Mesodermal cell (in vitro differentiated cells): ENCODE results near the gene VPS8.
"Not testable (repeated sequence)": the region's sequence is repeated elsewhere in the genome, so short reads cannot be mapped to it uniquely, and the experiment has no call there.

Source experiments
- H3K27ac ChIP-seq: 2 replicates; pipeline ENCODE4 v1.7.0; 2013; ENCODE audit warnings: mild to moderate bottlenecking, low read depth, low read length, moderate library complexity; ENCODE audit not compliant: severe bottlenecking
- H3K36me3 ChIP-seq: 2 replicates; pipeline ENCODE4 v1.7.1; 2013; ENCODE audit warnings: mild to moderate bottlenecking, low read length, moderate library complexity; ENCODE audit not compliant: control insufficient read depth, insufficient read depth
- H3K4me1 ChIP-seq: one replicate; pipeline ENCODE4 v1.7.1; 2013; ENCODE audit warnings: mild to moderate bottlenecking, low read length; ENCODE audit not compliant: insufficient read depth, control insufficient read depth, poor library complexity, severe bottlenecking
- H3K4me3 ChIP-seq: 2 replicates; pipeline ENCODE4 v1.7.0; 2013; ENCODE audit warnings: low read length, control low read depth, mild to moderate bottlenecking; ENCODE audit not compliant: insufficient read depth, poor library complexity, severe bottlenecking; ENCODE audit errors: extremely low read depth
- H3K9me3 ChIP-seq: 2 replicates; pipeline ENCODE4 v1.7.1; 2013; ENCODE audit warnings: mild to moderate bottlenecking, low read length, moderate library complexity; ENCODE audit not compliant: control insufficient read depth
- WGBS, 2 experiments: methylation state at CpG; one replicate each; pipeline ENCODE4 v1.1.5; 2013; ENCODE audit warnings: missing lambda C conversion rate in 2 of 2; ENCODE audit not compliant: insufficient coverage in 2 of 2; 5-methylcytosine and 5-hydroxymethylcytosine counted together

The VPS8 gene

DNA sequence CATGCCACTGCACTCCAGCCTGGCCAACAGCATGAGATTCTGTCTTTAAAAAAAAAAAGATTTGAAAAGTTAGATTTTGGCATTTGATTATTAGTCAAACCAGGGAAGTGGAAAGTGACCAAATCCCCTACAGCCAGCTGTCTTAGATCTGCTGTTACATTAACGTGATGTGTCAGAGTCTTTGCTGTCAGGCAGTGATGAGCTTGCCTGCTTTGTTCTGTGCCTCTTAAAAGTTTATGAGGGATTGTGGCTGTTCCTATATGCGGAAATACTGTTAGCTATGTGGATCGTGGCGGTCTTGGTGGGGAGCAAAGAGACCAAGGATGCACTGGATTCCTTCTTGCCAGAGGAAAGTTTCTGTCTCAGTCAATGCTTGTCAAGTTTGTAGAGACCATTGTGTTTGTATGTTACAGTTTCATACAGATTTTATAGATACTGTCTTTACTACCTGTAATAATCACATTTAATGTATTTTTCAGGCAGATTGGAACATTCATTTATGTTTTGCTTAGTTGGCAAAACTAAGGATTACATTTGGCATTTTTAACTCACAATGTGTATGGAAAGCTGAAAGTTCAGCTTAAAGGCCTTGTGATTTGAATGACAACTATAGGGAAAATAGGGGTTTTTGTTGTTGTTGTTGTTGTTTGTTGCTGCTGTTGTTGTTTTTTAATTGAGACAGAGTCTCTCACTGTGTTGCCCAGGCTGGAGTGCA lies 137.4 kb downstream of the VPS8 start:
- H3K27ac ChIP-seq, result no peak overlapping the region
- WGBS, 2 experiments, result 87 to 100% methylated on average over 3 to 4 of the region's 4 CpGs
- H3K9me3 ChIP-seq, result no peaks in the 10 kb centered on the region
- H3K36me3 ChIP-seq, result no peaks in the 10 kb centered on the region
- no peaks in the 10 kb centered on the region for H3K4me1 ChIP-seq
- no peak overlapping the region for H3K4me3 ChIP-seq

DNA sequence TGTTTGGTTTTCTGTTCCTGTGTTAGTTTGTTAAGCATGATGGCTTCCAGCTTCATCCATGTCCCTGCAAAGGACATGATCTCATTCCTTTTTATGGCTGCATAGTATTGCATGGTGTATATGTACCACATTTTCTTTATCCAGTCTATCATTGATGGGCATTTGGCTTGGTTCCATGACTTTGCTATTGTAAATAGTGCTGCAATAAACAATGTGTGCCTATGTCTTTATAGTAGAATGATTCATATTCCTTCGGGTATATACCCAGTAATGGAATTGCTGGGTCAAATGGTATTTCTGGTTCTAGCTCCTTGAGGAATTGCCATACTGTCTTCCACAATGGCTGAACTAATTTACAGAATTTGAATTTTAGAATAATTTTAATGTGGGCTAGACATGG lies 138.8 kb downstream of the VPS8 start:
- not testable (repeated sequence) for H3K4me1 ChIP-seq, H3K27ac ChIP-seq, H3K4me3 ChIP-seq, H3K9me3 ChIP-seq, H3K36me3 ChIP-seq
- 100% methylated on average over 1 of the region's 1 CpG; no CpG with 5 or more reads in 1 of the 2 experiments for WGBS, 2 experiments

DNA sequence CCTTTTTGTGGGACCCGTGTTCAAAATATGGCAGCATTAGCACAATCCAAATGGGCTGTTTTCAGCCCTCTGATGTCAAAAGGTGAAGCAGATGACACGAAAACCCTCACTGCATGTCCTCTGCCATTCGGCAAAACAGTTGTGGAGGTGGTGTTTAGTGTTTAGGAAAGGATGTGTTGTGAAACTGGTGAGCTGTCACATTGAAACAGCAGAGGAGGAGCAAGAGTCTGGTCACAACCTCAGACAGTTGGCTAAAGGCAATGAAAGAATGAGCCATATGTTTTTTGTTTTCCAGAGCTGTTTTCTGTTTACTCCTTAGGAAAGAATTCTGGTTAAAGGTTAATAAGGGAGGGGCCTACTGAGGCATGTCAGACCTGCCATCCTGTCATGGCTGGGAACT lies 140.7 kb downstream of the VPS8 start:
- no peak overlapping the region for H3K27ac ChIP-seq
- no peaks in the 10 kb centered on the region for H3K9me3 ChIP-seq
- 82 to 91% methylated on average over 3 of the region's 3 CpGs for WGBS, 2 experiments
- H3K4me3 ChIP-seq, result no peak overlapping the region
- H3K4me1 ChIP-seq, result no peaks in the 10 kb centered on the region
- no peaks in the 10 kb centered on the region for H3K36me3 ChIP-seq

DNA sequence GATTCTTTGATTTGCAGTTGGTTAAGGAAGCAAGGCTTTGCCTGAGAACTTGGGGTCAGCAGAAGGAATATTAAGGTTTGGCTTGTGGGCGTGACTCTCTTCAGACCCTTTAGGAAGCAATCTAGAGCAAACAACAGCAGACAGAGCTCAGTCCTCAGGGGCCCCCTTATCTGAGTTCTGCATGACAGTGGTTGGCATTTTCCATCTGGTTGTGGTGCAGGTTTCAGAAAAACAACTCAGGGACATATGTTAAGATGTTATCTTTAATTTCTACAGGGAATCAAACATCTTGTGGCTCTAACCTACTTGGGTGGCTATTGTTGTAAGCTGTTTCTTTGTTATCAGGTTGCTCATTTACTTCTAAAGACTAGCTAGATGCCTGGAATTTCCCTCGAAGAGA lies 141.4 kb downstream of the VPS8 start:
- Histone ChIP-seq H3K4me3 (no peak overlapping the region), H3K4me1 (no peaks in the 10 kb centered on the region), H3K27ac (no peak overlapping the region), H3K9me3 (no peaks in the 10 kb centered on the region), H3K36me3 (no peaks in the 10 kb centered on the region)
- 38 to 80% methylated on average over 1 of the region's 2 CpGs for WGBS, 2 experiments

DNA sequence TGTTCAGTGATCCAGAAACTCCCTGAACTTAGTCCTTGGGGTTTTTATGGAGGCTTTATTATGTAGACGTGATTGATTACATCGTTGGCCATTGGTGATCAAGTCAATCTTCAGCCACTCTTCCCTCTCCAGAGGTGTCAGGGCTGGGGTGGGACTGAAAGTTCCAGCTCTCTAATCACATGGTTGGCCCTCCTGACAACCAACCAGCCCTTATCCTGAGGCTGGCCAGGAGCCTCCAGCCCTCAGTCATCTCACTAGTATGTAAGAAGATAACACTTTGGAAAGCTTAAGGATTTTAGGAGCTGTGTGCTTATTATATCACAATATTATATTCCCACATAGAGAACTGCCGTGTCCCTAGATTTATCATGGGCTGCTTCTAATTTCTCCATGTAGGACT lies 142.3 kb downstream of the VPS8 start:
- no peaks in the 10 kb centered on the region for H3K36me3 ChIP-seq
- no peaks in the 10 kb centered on the region for H3K4me1 ChIP-seq
- no peak overlapping the region for H3K4me3 ChIP-seq
- H3K9me3 ChIP-seq, result no peaks in the 10 kb centered on the region
- WGBS, 2 experiments, result 100% methylated on average over 1 of the region's 3 CpGs
- H3K27ac ChIP-seq, result no peak overlapping the region

DNA sequence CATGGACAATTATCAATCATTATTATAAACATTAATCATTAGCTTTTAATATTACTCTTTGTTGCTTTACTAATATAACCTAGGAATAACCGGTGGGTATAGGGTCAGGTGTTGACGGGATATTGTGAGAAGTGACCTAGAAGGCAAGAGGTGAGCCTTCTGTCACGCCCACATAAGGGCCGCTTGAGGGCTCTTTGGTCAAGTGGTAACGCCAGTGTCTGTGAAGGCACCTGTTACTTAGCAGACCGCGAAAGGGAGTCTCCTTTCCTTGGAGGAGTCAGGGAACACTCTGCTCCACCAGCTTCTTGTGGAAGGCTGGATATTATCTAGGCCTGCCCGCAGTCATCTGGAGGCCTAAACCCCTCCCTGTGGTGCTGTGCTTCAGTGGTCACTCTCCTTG lies 142.9 kb downstream of the VPS8 start:
- H3K9me3 ChIP-seq, H3K4me3 ChIP-seq, H3K36me3 ChIP-seq, H3K4me1 ChIP-seq, H3K27ac ChIP-seq: not testable (repeated sequence)
- 94 to 100% methylated on average over 2 to 7 of the region's 8 CpGs for WGBS, 2 experiments

DNA sequence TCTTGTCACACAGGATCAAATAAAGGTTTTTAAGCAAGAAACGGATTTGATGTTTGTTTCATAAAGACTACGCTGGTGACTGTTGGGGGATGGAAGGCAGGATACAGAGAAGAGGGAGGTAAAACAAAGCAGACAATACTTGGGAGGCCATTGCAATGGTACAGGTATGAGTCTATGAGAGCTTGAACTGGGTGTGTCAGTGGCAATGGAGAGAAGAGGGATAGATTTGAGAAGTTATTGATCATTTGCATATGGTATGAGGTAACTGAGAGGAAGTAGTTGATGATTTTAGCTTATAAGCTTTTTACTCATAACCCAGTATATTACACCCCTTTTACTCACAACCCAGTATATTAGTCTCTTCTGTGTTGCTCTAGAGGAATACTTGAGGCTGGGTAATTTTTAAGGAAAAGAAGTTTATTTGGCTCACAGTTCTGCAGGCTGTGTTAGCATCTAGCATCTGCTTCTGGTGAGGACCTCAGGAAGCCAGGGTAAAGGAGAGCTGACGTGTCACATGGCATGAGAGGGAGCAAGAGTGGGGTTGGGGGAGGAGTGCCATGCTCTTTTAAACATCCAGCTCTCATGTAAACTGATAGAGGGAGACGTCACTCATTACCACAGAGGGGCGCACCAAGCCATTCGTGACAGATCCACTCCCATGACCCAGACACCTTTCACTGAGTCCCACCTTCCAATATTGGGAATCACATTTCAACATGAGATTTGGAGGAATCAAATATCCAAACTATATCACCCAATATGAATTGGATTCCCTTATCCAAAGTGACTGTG lies 153.9 kb downstream of the VPS8 start:
- peaks cover 12% of the 10 kb centered on the region for H3K36me3 ChIP-seq
- no peak overlapping the region for H3K4me3 ChIP-seq
- WGBS, 2 experiments, result 90 to 94% methylated on average over 2 to 5 of the region's 6 CpGs
- H3K9me3 ChIP-seq, result no peaks in the 10 kb centered on the region
- no peaks in the 10 kb centered on the region for H3K4me1 ChIP-seq
- no peak overlapping the region for H3K27ac ChIP-seq

DNA sequence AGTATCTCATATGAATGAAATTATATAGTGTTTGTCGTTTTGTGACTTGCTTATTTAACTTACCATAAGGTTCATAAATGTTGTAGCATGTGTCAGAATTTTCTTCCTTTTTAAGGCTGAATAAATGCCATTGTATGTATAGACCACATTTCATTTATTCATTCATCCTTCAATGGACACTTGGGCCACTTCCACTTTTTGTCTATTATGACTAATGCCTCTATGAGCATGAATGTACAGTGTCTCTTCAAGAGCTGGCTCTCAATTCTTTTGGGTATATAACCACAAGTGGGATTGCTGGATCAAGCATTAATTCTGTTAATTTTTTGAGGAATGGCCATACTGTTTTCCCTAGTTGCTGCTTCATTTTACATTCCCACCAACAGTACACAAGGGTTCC lies 156.1 kb downstream of the VPS8 start:
- Histone ChIP-seq H3K4me1 (no peaks in the 10 kb centered on the region), H3K27ac (no peak overlapping the region), H3K4me3 (no peak overlapping the region), H3K9me3 (no peaks in the 10 kb centered on the region), H3K36me3 (peaks cover 12% of the 10 kb centered on the region)
- no CpG with 5 or more reads among the region's 1 CpG for WGBS, 2 experiments

DNA sequence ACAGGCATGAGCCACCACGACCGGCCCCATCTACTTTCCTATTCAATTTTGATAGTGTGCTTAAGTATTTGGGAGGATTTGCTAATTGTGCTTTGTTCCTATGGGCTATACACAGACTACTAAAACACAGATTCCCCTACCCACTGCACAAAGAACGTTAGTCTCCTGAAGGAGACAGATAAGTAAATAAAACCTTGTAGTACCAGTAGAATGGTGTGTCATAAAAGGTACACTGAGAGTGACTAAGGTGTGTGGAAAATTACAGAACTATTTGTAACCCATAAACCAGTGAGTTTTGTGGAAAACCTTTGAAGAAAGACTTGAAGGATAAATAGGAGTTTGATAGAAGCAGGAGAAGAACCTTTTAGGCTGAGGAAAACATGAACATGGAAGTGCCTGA lies 158.2 kb downstream of the VPS8 start:
- Histone ChIP-seq H3K36me3 (peaks cover 10% of the 10 kb centered on the region), H3K4me3 (no peak overlapping the region), H3K9me3 (no peaks in the 10 kb centered on the region), H3K4me1 (no peaks in the 10 kb centered on the region), H3K27ac (no peak overlapping the region)
- WGBS, 2 experiments, result no CpG with 5 or more reads among the region's 3 CpGs

DNA sequence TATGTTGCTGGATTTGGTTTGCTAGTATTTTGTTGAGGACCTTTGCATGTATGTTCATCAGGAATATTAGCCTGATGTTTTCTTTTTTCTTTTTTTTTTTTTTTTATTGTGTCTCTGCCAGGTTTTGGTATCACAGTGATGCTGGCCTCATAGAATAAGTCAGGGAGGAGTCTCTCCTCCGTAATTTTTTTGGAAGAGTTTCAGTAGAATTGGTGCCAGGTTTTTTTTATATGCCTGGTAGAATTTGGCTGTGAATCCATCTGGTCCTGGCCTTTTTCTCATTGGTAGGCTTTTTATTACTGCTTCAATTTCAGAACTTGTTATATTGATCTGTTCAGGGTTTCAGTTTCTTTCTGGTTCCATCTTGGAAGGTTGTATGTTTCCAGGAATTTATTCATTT lies 165.8 kb downstream of the VPS8 start:
- 100% methylated on average over 1 of the region's 1 CpG; no CpG with 5 or more reads in 1 of the 2 experiments for WGBS, 2 experiments
- H3K4me1 ChIP-seq, result no peaks in the 10 kb centered on the region

DNA sequence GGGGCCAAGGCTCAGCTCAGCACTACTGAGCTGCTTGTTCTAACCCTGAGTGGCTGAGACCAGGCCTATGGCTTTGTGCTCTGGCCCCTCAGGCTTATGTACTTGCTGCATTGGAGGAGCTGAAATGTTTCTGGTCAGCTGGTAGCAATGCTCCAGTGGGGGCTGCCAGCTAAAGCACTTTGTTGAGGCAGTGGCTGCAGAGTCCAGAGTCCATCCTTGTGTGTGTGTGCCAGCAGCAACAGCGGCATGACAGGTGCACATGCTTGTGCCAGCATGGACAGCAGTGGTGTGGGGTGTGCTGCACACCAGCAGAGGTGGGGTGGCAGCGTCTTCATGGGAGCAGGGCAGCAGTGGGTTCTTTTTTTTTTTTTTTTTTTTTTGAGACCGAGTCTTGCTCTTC lies 169.1 kb downstream of the VPS8 start:
- Histone ChIP-seq H3K4me3 (no peak overlapping the region), H3K4me1 (no peaks in the 10 kb centered on the region), H3K27ac (no peak overlapping the region), H3K9me3 (no peaks in the 10 kb centered on the region), H3K36me3 (peaks cover 3% of the 10 kb centered on the region)
- WGBS, 2 experiments, result 84 to 100% methylated on average over 2 of the region's 3 CpGs

More for the DNA sequence above, 165.8 kb downstream of the VPS8 start:
- no peak overlapping the region for H3K4me3 ChIP-seq
- H3K9me3 ChIP-seq, result no peaks in the 10 kb centered on the region
- no peak overlapping the region for H3K27ac ChIP-seq
- H3K36me3 ChIP-seq, result peaks cover 3% of the 10 kb centered on the region
